Vagina (tissue), 2 donors: ENCODE measurements around the gene EPHA3. TPM values are rescaled to one million over a fixed set of nuclear protein-coding genes. Genes with fewer than 3 reads are reported as not detected.

ENCODE experiments used
- DNase-seq, 2 donors: peaks; one replicate each; pipeline ENCODE4 v3.0.0-alpha.2; 2017; ENCODE audit errors: extremely low spot score in 2 of 2
- H3K27ac ChIP-seq: fragments of 200-600 bp; sonication (generic); one replicate; pipeline ENCODE4 v1.5.1; 2019
- H3K27me3 ChIP-seq: fragments of 200-600 bp; sonication (generic); one replicate; pipeline ENCODE4 v1.5.1; 2019
- H3K36me3 ChIP-seq, 2 donors: fragments of 200-600 bp; sonication (generic); one replicate each; pipeline ENCODE4 v1.5.1; 2017 to 2019
- H3K4me1 ChIP-seq: fragments of 200-600 bp; sonication (generic); one replicate; pipeline ENCODE4 v1.5.1; 2019
- H3K4me3 ChIP-seq, 2 donors: fragments of 200-600 bp; sonication (generic); 1 replicate in 1 of 2; 2 replicates in 1 of 2; pipeline ENCODE4 v1.5.1; 2016 to 2019
- H3K9me3 ChIP-seq: fragments of 200-600 bp; sonication (generic); one replicate; pipeline ENCODE4 v1.5.1; 2019
- CTCF ChIP-seq, 3 experiments: fragments of 450-650 bp in 2 of 3; fragments of 200-600 bp in 1 of 3; sonication (generic) in 1 of 3; IDR thresholded peaks; one replicate each; pipeline ENCODE4 v1.5.1; 2017 to 2019; ENCODE audit warnings: antibody characterized with exemption in 3 of 3, mild to moderate bottlenecking in 2 of 3, moderate library complexity in 2 of 3
- POLR2A ChIP-seq, 2 donors: fragments of 450-650 bp; IDR thresholded peaks; one replicate each; pipeline ENCODE4 v1.6.1; 2017; ENCODE audit warnings: antibody characterized with exemption in 2 of 2, mild to moderate bottlenecking in 2 of 2, moderate library complexity in 2 of 2
- POLR2AphosphoS5 ChIP-seq, 2 donors: sonication (generic); formaldehyde crosslinking; IDR thresholded peaks; one replicate each; pipeline ENCODE4 v1.9.0; 2017; ENCODE audit warnings: antibody characterized with exemption in 2 of 2, mild to moderate bottlenecking in 2 of 2, low read depth in 1 of 2; ENCODE audit not compliant: insufficient read depth in 1 of 2
- intact Hi-C: fragments of 100-400 bp; cut with DNase I; formaldehyde crosslinking; loops from one replicate; pipeline ENCODE4 v1.15.1; 2023
- total RNA-seq: library from RNA; depleted of rRNA; stranded (reverse); fragments of >200 nt; gene quantifications from one replicate; pipeline ENCODE4 v1.2.3, GENCODE V29; 2016

The EPHA3 gene
- 24.1 TPM for total RNA-seq

- intact Hi-C loops: no loop called here
These were observed at the start of gene EPHA3 for GRCh38 chr3:89107461-89108290. Gene EPHA3 (plus strand): TSS chr3:89107621. CDS start chr3:89107749, 128 bp downstream.

GRCh38 chr3:89058371-89058770, 49.0 kb upstream of the EPHA3 start:
- Histone ChIP-seq H3K4me1 (no peaks in the 10 kb centered on the region), H3K4me3 (no peak overlapping the region), H3K36me3 (no peaks in the 10 kb centered on the region), H3K27me3 (no peaks in the 10 kb centered on the region), H3K27ac (no peak overlapping the region), H3K9me3 (no peaks in the 10 kb centered on the region)
- intact Hi-C loops: no loop called here
- DNase-seq: no peak
- TF ChIP-seq POLR2A (IDR thresholded peaks at IDR 0.05) (no peak), CTCF (IDR thresholded peaks at IDR 0.05) (no peak), POLR2AphosphoS5 (IDR thresholded peaks at IDR 0.05; ENCODE audit: insufficient read depth in 1 of 2, low read depth in 1 of 2) (no peak)

More at GRCh38 chr3:89107461-89108290, at the start of gene EPHA3:
- DNase-seq: no peak
- H3K4me3 ChIP-seq: peak within 1 kb of the TSS; percentile 47 to 54
- no peaks in the 10 kb centered on the region for H3K9me3 ChIP-seq
- no peaks in the 10 kb centered on the region for H3K36me3 ChIP-seq
- H3K27me3 ChIP-seq: no peaks in the 10 kb centered on the region
- H3K27ac ChIP-seq: peak within 1 kb of the TSS; percentile 56
- H3K4me1 ChIP-seq: no peaks in the 10 kb centered on the region
- TF ChIP-seq POLR2A (IDR thresholded peaks at IDR 0.05): no peak
- TF ChIP-seq POLR2AphosphoS5 (IDR thresholded peaks at IDR 0.05; ENCODE audit: insufficient read depth in 1 of 2, low read depth in 1 of 2): peak; percentile 10 to 75

GRCh38 chr3:89059211-89059925, 48.1 kb upstream of the EPHA3 start:
- H3K27me3 ChIP-seq: no peaks in the 10 kb centered on the region
- no peaks in the 10 kb centered on the region for H3K9me3 ChIP-seq
- no peak overlapping the region for H3K4me3 ChIP-seq
- DNase-seq: no peak
- no peaks in the 10 kb centered on the region for H3K4me1 ChIP-seq
- H3K36me3 ChIP-seq: no peaks in the 10 kb centered on the region
- TF ChIP-seq POLR2AphosphoS5 (IDR thresholded peaks at IDR 0.05; ENCODE audit: insufficient read depth in 1 of 2, low read depth in 1 of 2) (no peak), CTCF (IDR thresholded peaks at IDR 0.05) (no peak), POLR2A (IDR thresholded peaks at IDR 0.05) (no peak)
- intact Hi-C loops: no loop called here
- H3K27ac ChIP-seq: no peak overlapping the region

GRCh38 chr3:89061259-89061658, 46.2 kb upstream of the EPHA3 start:
- DNase-seq: no peak
- TF ChIP-seq CTCF (IDR thresholded peaks at IDR 0.05) (no peak), POLR2A (IDR thresholded peaks at IDR 0.05) (no peak), POLR2AphosphoS5 (IDR thresholded peaks at IDR 0.05; ENCODE audit: insufficient read depth in 1 of 2, low read depth in 1 of 2) (no peak)
- Histone ChIP-seq H3K9me3 (no peaks in the 10 kb centered on the region), H3K27ac (no peak overlapping the region), H3K27me3 (no peaks in the 10 kb centered on the region), H3K4me3 (no peak overlapping the region), H3K4me1 (no peaks in the 10 kb centered on the region), H3K36me3 (no peaks in the 10 kb centered on the region)
- intact Hi-C loops: no loop called here

GRCh38 chr3:89067736-89068135, 39.7 kb upstream of the EPHA3 start:
- Histone ChIP-seq H3K27ac (no peak overlapping the region), H3K27me3 (no peaks in the 10 kb centered on the region), H3K9me3 (no peaks in the 10 kb centered on the region), H3K4me1 (no peaks in the 10 kb centered on the region), H3K36me3 (no peaks in the 10 kb centered on the region), H3K4me3 (no peak overlapping the region)
- intact Hi-C loops: no loop called here
- DNase-seq: no peak
- TF ChIP-seq POLR2AphosphoS5 (IDR thresholded peaks at IDR 0.05; ENCODE audit: insufficient read depth in 1 of 2, low read depth in 1 of 2) (no peak), CTCF (IDR thresholded peaks at IDR 0.05) (no peak), POLR2A (IDR thresholded peaks at IDR 0.05) (no peak)
